Astrocyte (in vitro differentiated cells and primary cell): ENCODE results near the gene CYP27A1.

Source experiments
- EZH2 ChIP-seq: IDR thresholded peaks from 2 replicates; pipeline ENCODE4 v1.6.1; 2012; ENCODE audit warnings: mild to moderate bottlenecking, low read length, inconsistent platforms; ENCODE audit not compliant: insufficient read depth
- TF ChIP-seq, protein P1 (sequence below): IDR thresholded peaks from 2 replicates; pipeline ENCODE4 v1.5.1; 2011; ENCODE audit warnings: low read depth, mild to moderate bottlenecking, inconsistent platforms, low read length, moderate library complexity; ENCODE audit not compliant: insufficient read depth

DNA sequence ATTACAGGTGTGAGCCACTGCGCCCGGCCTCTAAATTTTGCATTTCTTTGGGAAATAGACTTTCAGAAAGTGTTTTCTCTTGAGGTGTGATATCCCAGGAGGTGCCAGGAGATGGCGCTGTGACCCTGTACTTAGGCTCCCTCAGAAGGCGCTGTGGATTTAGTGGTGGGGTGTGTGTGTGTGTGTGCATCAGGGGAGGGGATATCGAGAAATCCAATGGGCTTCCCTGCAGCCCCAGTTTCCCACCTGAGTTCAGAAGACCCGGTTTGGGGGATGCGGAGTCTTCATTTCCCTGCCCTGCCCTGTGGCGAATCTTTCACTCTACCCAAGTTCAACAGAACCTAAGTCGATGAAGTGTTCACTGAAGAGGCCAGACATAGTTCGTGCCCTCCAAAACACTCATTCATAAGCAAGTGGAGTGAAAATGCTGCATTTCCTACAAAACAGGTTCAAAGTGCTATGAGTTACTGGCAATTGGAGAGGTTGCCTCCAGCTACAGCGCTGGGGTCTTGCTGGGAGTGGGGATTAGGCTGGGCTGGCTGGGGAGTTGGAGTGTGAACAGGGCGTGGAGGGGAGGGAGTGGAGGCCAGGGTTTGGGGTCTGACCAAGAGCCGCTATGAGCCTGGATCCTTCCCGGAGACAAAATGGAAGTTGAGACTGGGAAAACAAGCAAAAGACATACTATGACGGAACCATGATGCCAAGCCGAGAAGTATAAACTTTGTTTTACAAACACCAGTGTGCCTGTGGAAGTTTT is 71.1 kb downstream of the CYP27A1 start:
- TF ChIP-seq, protein P1, sequence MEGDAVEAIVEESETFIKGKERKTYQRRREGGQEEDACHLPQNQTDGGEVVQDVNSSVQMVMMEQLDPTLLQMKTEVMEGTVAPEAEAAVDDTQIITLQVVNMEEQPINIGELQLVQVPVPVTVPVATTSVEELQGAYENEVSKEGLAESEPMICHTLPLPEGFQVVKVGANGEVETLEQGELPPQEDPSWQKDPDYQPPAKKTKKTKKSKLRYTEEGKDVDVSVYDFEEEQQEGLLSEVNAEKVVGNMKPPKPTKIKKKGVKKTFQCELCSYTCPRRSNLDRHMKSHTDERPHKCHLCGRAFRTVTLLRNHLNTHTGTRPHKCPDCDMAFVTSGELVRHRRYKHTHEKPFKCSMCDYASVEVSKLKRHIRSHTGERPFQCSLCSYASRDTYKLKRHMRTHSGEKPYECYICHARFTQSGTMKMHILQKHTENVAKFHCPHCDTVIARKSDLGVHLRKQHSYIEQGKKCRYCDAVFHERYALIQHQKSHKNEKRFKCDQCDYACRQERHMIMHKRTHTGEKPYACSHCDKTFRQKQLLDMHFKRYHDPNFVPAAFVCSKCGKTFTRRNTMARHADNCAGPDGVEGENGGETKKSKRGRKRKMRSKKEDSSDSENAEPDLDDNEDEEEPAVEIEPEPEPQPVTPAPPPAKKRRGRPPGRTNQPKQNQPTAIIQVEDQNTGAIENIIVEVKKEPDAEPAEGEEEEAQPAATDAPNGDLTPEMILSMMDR = peak; percentile 56
- no peak for TF ChIP-seq EZH2
